ENCODE measurements around the gene CHCHD3.

The CHCHD3 gene

DNA sequence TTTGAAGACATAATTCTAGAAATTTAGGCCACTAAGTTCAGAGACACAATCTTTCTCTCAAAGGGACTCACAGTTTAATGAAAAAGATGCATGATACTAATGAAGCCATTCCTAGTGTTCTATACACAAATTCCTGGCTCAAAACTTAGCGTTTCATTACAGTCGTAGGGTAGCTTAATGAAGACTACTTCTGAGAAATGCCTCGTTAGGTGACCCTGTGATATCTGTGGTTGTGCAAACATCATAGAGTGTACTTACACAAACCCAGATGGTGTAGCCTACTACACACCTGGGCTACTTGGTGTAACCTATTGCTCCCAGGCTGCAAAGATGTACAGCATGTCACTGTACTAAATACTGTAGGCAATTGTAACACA is 488 bp upstream of the CHCHD3 start:
- DNase-seq (ENCODE audit: low spot score): no peak
- TF ChIP-seq CTCF (IDR thresholded peaks at IDR 0.05; ENCODE audit: extremely low read depth, insufficient read depth, missing control alignments): no peak
- in situ Hi-C loops (cut with MboI; ENCODE audit: low pct_unique_long_range_greater_than_20kb, low sequenced_read_pairs, unreplicated experiment): no loop called here

DNA sequence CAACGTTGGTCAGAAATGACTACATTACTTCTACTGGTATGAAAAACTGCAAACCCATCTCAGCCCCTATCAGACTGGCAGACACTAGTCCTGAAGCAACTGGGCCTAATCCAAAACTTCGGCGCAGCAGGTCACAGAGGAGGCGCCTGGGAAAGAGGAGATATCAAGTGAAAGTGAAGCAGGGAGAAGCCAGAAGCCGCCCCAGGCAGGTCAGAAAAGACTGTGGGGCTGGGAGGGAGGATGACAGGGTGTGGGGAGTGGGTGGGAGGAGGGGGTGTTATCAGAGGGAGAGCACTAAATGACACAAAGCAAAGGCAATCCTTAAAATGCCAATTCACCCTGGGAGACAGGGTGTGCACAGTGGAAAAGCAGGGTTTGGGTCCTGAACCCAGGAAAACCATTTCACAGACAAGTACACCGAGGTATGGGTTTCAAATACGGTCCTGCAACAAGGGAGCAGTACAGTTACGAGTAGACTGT is 731 bp downstream of the CHCHD3 start:
- in situ Hi-C loops (cut with MboI; ENCODE audit: low pct_unique_long_range_greater_than_20kb, low sequenced_read_pairs, unreplicated experiment): no loop called here
- peak; percentile 11 for DNase-seq (ENCODE audit: low spot score)
- no peak for TF ChIP-seq CTCF (IDR thresholded peaks at IDR 0.05; ENCODE audit: extremely low read depth, insufficient read depth, missing control alignments)

- no peak for TF ChIP-seq CTCF (IDR thresholded peaks at IDR 0.05; ENCODE audit: extremely low read depth, insufficient read depth, missing control alignments)
- in situ Hi-C loops (cut with MboI; ENCODE audit: low pct_unique_long_range_greater_than_20kb, low sequenced_read_pairs, unreplicated experiment): no loop called here
- DNase-seq (ENCODE audit: low spot score): no peak
Measured at GRCh38 chr7:133079296-133079695, 2.6 kb downstream of the CHCHD3 start.

DNA sequence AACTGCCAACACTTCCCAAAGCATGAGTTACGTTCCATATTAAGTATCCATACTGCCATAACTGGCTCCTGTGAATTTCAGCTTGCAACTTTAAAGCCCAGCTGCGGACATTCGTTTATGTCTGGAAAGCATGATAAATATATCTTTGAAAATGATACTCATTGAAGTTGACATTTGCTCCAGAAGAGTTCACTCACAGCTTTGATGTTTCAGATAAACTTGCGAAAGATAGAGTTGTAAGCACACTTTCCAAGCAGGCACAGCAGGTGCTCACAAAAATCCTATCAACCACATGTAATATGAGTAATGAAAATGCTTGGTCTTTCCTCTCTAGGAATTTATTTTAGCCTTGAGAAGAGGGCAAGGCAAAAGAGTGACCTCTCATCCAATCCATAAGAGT is 4.5 kb downstream of the CHCHD3 start:
- in situ Hi-C loops (cut with MboI; ENCODE audit: low pct_unique_long_range_greater_than_20kb, low sequenced_read_pairs, unreplicated experiment): no loop called here
- TF ChIP-seq CTCF (IDR thresholded peaks at IDR 0.05; ENCODE audit: extremely low read depth, insufficient read depth, missing control alignments): no peak
- no peak for DNase-seq (ENCODE audit: low spot score)

DNA sequence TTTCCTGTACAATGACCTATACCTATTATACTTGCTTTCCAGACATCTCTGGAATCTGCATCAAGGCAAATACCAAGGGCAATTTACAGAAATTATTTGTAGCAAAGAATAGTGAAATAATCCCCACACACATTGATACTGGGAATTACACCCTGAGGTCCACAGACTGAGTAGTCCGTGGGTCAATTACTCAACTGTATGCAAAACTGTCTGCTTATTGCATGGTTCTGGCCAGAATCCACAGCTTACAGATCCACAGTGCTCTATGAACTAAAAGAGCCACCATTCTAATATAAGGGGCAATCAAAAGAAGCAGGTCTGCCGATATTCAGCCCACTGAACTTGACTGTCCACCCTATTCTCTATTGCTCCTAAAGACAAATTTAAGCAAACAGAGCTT is 5.7 kb downstream of the CHCHD3 start:
- in situ Hi-C loops (cut with MboI; ENCODE audit: low pct_unique_long_range_greater_than_20kb, low sequenced_read_pairs, unreplicated experiment): no loop called here
- TF ChIP-seq CTCF (IDR thresholded peaks at IDR 0.05; ENCODE audit: extremely low read depth, insufficient read depth, missing control alignments): no peak
- DNase-seq (ENCODE audit: low spot score): no peak

DNA sequence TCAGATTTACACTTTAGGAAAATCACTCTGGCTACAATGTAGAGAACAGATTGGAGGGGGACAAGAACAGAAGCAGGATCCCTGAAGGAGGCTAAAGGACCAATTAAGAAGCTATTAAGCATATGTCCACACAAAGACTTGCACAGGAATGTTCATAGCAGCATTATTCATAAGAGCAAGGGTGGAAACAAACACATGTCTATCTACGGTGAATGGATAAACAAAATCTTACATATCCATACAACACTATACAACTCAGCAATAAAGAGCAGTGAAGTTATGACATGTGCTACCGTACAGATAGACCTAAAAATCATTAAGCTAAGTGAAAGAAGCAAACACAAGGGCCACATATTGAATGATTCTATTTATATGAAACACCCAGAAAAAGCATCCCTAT is 10.4 kb downstream of the CHCHD3 start:
- TF ChIP-seq CTCF (IDR thresholded peaks at IDR 0.05; ENCODE audit: extremely low read depth, insufficient read depth, missing control alignments): no peak
- in situ Hi-C loops (cut with MboI; ENCODE audit: low pct_unique_long_range_greater_than_20kb, low sequenced_read_pairs, unreplicated experiment): no loop called here
- DNase-seq (ENCODE audit: low spot score): no peak

- no peak for TF ChIP-seq CTCF (IDR thresholded peaks at IDR 0.05; ENCODE audit: extremely low read depth, insufficient read depth, missing control alignments)
- no peak for DNase-seq (ENCODE audit: low spot score)
- in situ Hi-C loops (cut with MboI; ENCODE audit: low pct_unique_long_range_greater_than_20kb, low sequenced_read_pairs, unreplicated experiment): no loop called here
Measured at GRCh38 chr7:133070562-133070961, 11.3 kb downstream of the CHCHD3 start.

Measured in GM13977 (cell line).